ENCODE data around the gene TMTC1. TPM values are rescaled to one million over a fixed set of nuclear protein-coding genes. Genes with fewer than 3 reads are reported as not detected.

TMTC1 gene
- total RNA-seq, 1 experiment from 2014 or later = 109 TPM

GRCh38 chr12:29676676-29677075 is 107.1 kb downstream of the TMTC1 start:
- Mint-ChIP-seq H3K4me1 (ENCODE audit: insufficient read depth, unreplicated experiment) (peaks cover 38% of the 10 kb centered on the region), H3K36me3 (ENCODE audit: insufficient read depth, unreplicated experiment) (peaks cover 53% of the 10 kb centered on the region), H3K9me3 (ENCODE audit: unreplicated experiment) (no peaks in the 10 kb centered on the region), H3K27me3 (ENCODE audit: insufficient read depth, unreplicated experiment) (no peaks in the 10 kb centered on the region), H3K27ac (ENCODE audit: low read depth, unreplicated experiment) (peak overlapping the region; percentile 19), H3K4me3 (ENCODE audit: unreplicated experiment) (no peak overlapping the region)
- no TSS peak for BruUV-seq (replicated peaks)
- POLR2A ChIA-PET = no interaction called here
- intact Hi-C loops (cut with micrococcal nuclease) = no loop called here
- CTCF ChIA-PET = no interaction called here
- no peak for TF ChIP-seq CTCF (IDR thresholded peaks at IDR 0.05; ENCODE audit: unreplicated experiment)
- no peak for DNase-seq (ENCODE audit: unreplicated experiment)

- no peak overlapping the region for H3K4me3 Mint-ChIP-seq (ENCODE audit: unreplicated experiment)
- intact Hi-C loops (cut with micrococcal nuclease) = no loop called here
- peaks cover 41% of the 10 kb centered on the region for H3K36me3 Mint-ChIP-seq (ENCODE audit: insufficient read depth, unreplicated experiment)
- H3K9me3 Mint-ChIP-seq (ENCODE audit: unreplicated experiment) = no peaks in the 10 kb centered on the region
- no peak overlapping the region for H3K27ac Mint-ChIP-seq (ENCODE audit: low read depth, unreplicated experiment)
- no peak for DNase-seq (ENCODE audit: unreplicated experiment)
- no TSS peak for BruUV-seq (replicated peaks)
- H3K27me3 Mint-ChIP-seq (ENCODE audit: insufficient read depth, unreplicated experiment) = no peaks in the 10 kb centered on the region
- ChIA-PET CTCF (interaction anchor here (0.6 to 0.8 kb wide), 2 partner anchors 122 to 1133 kb away, joined by 3 to 4 read pairs; no protein-coding TSS in a partner anchor), POLR2A (interaction anchor here (0.7 kb wide), 1 partner anchor 25 kb away, joined by 3 read pairs; no protein-coding TSS in a partner anchor)
- no peak for TF ChIP-seq CTCF (IDR thresholded peaks at IDR 0.05; ENCODE audit: unreplicated experiment)
- peaks cover 24% of the 10 kb centered on the region for H3K4me1 Mint-ChIP-seq (ENCODE audit: insufficient read depth, unreplicated experiment)
These were observed 109.3 kb downstream of the TMTC1 start for GRCh38 chr12:29674463-29674862.

GRCh38 chr12:29673346-29673745 is 110.4 kb downstream of the TMTC1 start:
- Mint-ChIP-seq H3K9me3 (ENCODE audit: unreplicated experiment) (no peaks in the 10 kb centered on the region), H3K27me3 (ENCODE audit: insufficient read depth, unreplicated experiment) (no peaks in the 10 kb centered on the region), H3K27ac (ENCODE audit: low read depth, unreplicated experiment) (no peak overlapping the region), H3K4me3 (ENCODE audit: unreplicated experiment) (no peak overlapping the region), H3K36me3 (ENCODE audit: insufficient read depth, unreplicated experiment) (peaks cover 43% of the 10 kb centered on the region), H3K4me1 (ENCODE audit: insufficient read depth, unreplicated experiment) (peaks cover 28% of the 10 kb centered on the region)
- no peak for TF ChIP-seq CTCF (IDR thresholded peaks at IDR 0.05; ENCODE audit: unreplicated experiment)
- BruUV-seq (replicated peaks) = no TSS peak
- intact Hi-C loops (cut with micrococcal nuclease) = no loop called here
- ChIA-PET POLR2A (interaction anchor here (1.3 kb wide), 1 partner anchor 12 kb away, joined by 5 read pairs; no protein-coding TSS in a partner anchor), CTCF (interaction anchor here (0.6 kb wide), 1 partner anchor 668 kb away, joined by 3 read pairs; no protein-coding TSS in a partner anchor)
- peak; percentile 24 for DNase-seq (ENCODE audit: unreplicated experiment)

GRCh38 chr12:29672580-29672979 is 111.2 kb downstream of the TMTC1 start:
- Mint-ChIP-seq H3K36me3 (ENCODE audit: insufficient read depth, unreplicated experiment) (peaks cover 50% of the 10 kb centered on the region), H3K9me3 (ENCODE audit: unreplicated experiment) (no peaks in the 10 kb centered on the region), H3K4me1 (ENCODE audit: insufficient read depth, unreplicated experiment) (peaks cover 28% of the 10 kb centered on the region), H3K27me3 (ENCODE audit: insufficient read depth, unreplicated experiment) (no peaks in the 10 kb centered on the region), H3K4me3 (ENCODE audit: unreplicated experiment) (no peak overlapping the region), H3K27ac (ENCODE audit: low read depth, unreplicated experiment) (no peak overlapping the region)
- no TSS peak for BruUV-seq (replicated peaks)
- intact Hi-C loops (cut with micrococcal nuclease) = no loop called here
- ChIA-PET CTCF (no interaction called here), POLR2A (interaction anchor here (1.3 kb wide), 1 partner anchor 13 kb away, joined by 5 read pairs; no protein-coding TSS in a partner anchor)
- DNase-seq (ENCODE audit: unreplicated experiment) = no peak
- no peak for TF ChIP-seq CTCF (IDR thresholded peaks at IDR 0.05; ENCODE audit: unreplicated experiment)

Measured in MCF 10A (cell line).